Calu3 (cell line): ENCODE measurements around the gene MAPK8IP1. TPM values are rescaled to one million over a fixed set of nuclear protein-coding genes. Genes with fewer than 3 reads are reported as not detected.

Source experiments
- BruUV-seq: library from RNA; stranded (reverse); fragments of 400-500 nt; replicated peaks from 2 replicates; lab custom pipeline; 2021; lab: Mats Ljungman, UMichigan
- CTCF ChIA-PET: fragments of 300-600 bp; sonication (Branson Sonifier 250); formaldehyde crosslinking; loops from one replicate; lab custom pipeline; 2022; ENCODE audit warnings: antibody characterized with exemption; lab: Charles Lee
- DNase-seq: peaks from one replicate; pipeline ENCODE4 v3.0.0; 2022
- H3K27ac Mint-ChIP-seq: one replicate; pipeline ENCODE4 v1.8.0; 2022; ENCODE audit warnings: mixed read lengths; ENCODE audit not compliant: unreplicated experiment
- H3K27me3 Mint-ChIP-seq: one replicate; pipeline ENCODE4 v1.8.0; 2022; ENCODE audit warnings: mixed read lengths; ENCODE audit not compliant: unreplicated experiment
- H3K36me3 Mint-ChIP-seq: one replicate; pipeline ENCODE4 v1.8.0; 2022; ENCODE audit warnings: mild to moderate bottlenecking, moderate library complexity, mixed read lengths; ENCODE audit not compliant: insufficient read depth, unreplicated experiment
- H3K4me1 Mint-ChIP-seq: one replicate; pipeline ENCODE4 v1.8.0; 2022; ENCODE audit warnings: mild to moderate bottlenecking, low read depth, mixed read lengths; ENCODE audit not compliant: unreplicated experiment
- H3K4me3 Mint-ChIP-seq: one replicate; pipeline ENCODE4 v1.8.0; 2022; ENCODE audit warnings: mild to moderate bottlenecking, low read depth, moderate library complexity, mixed read lengths; ENCODE audit not compliant: unreplicated experiment
- H3K9me3 Mint-ChIP-seq: one replicate; pipeline ENCODE4 v1.8.0; 2022; ENCODE audit warnings: low read depth, mixed read lengths; ENCODE audit not compliant: unreplicated experiment
- intact Hi-C: fragments of 100-400 bp; cut with micrococcal nuclease; formaldehyde crosslinking; loops from one replicate; pipeline ENCODE4 v1.10.0; 2022; ENCODE audit not compliant: unreplicated experiment
- total RNA-seq: library from RNA; stranded (reverse); gene quantifications from 2 replicates; pipeline ENCODE4 v1.2.3, GENCODE V29; 2022
- TF ChIP-seq, protein P1 (sequence below): fragments of 200-600 bp; IDR thresholded peaks from one replicate; pipeline ENCODE4 v1.8.0; 2022; ENCODE audit warnings: antibody characterized with exemption; ENCODE audit not compliant: unreplicated experiment

Gene MAPK8IP1
- total RNA-seq, 1 experiment from 2014 or later = 4.1 TPM

DNA sequence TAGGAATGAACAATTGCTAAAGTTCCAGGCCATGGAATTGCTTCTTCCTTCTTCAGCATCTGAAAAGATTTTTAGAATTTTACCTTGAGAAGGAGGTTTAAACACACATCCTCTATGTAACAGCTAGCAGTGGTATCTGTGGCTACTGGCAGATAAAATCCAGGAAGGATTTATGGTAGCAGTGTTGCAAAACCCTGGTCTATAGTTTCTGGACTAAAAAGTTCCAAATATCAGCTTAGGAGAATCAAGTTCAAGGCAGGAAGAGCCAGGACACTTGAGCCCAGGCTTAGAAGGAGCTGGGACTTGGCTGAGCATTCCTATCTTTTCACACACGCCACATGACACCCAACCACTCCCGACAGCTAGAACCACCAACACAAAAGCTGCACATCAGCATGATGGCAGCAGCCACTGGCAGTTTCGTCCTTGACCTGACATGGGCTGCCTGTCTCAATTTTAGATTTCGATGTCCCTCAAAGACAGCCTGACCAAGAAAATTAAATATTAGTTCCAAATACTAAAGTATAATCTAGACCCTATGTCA, 51.1 kb downstream of the MAPK8IP1 start:
- H3K4me3 Mint-ChIP-seq = no peak overlapping the region
- H3K27ac Mint-ChIP-seq = no peak overlapping the region
- CTCF ChIA-PET = no interaction called here
- intact Hi-C loops = no loop called here
- H3K36me3 Mint-ChIP-seq = peaks cover 6% of the 10 kb centered on the region
- no peaks in the 10 kb centered on the region for H3K4me1 Mint-ChIP-seq
- BruUV-seq = no TSS peak
- no peak for DNase-seq
- TF ChIP-seq, protein P1, sequence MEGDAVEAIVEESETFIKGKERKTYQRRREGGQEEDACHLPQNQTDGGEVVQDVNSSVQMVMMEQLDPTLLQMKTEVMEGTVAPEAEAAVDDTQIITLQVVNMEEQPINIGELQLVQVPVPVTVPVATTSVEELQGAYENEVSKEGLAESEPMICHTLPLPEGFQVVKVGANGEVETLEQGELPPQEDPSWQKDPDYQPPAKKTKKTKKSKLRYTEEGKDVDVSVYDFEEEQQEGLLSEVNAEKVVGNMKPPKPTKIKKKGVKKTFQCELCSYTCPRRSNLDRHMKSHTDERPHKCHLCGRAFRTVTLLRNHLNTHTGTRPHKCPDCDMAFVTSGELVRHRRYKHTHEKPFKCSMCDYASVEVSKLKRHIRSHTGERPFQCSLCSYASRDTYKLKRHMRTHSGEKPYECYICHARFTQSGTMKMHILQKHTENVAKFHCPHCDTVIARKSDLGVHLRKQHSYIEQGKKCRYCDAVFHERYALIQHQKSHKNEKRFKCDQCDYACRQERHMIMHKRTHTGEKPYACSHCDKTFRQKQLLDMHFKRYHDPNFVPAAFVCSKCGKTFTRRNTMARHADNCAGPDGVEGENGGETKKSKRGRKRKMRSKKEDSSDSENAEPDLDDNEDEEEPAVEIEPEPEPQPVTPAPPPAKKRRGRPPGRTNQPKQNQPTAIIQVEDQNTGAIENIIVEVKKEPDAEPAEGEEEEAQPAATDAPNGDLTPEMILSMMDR = no peak
- no peaks in the 10 kb centered on the region for H3K27me3 Mint-ChIP-seq
- H3K9me3 Mint-ChIP-seq = no peaks in the 10 kb centered on the region

- H3K9me3 Mint-ChIP-seq = no peaks in the 10 kb centered on the region
- TF ChIP-seq, protein P1 = no peak
- CTCF ChIA-PET = no interaction called here
- intact Hi-C loops = no loop called here
- no peaks in the 10 kb centered on the region for H3K27me3 Mint-ChIP-seq
- H3K27ac Mint-ChIP-seq = no peak overlapping the region
- BruUV-seq = no TSS peak
- no peak for DNase-seq
- H3K4me3 Mint-ChIP-seq = no peak overlapping the region
- H3K4me1 Mint-ChIP-seq = no peaks in the 10 kb centered on the region
- H3K36me3 Mint-ChIP-seq = peaks cover 4% of the 10 kb centered on the region
Observed at GRCh38 chr11:45937916-45938315, 52.5 kb downstream of the MAPK8IP1 start.

DNA sequence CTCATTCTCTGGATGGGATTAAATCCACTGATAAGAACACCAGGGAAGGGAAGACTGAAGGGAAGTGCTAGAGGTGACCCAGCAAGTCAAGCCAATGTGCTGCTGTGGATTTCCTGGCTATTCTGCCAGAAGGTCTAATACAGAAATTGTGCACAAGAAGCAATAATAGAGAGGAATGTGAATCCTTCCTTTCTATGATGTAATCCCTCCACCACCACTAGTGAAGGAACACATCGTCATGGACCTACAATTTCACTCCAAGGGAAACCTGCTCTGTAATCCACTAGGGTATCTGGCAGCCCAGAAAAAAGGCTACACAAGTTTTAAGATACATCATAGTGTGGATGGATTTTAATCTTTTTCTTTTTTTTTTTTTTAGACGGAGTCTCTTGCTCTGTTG, 54.4 kb downstream of the MAPK8IP1 start:
- DNase-seq = no peak
- Mint-ChIP-seq H3K27me3 (no peaks in the 10 kb centered on the region), H3K36me3 (no peaks in the 10 kb centered on the region), H3K4me1 (no peaks in the 10 kb centered on the region), H3K27ac (no peak overlapping the region), H3K9me3 (no peaks in the 10 kb centered on the region), H3K4me3 (no peak overlapping the region)
- intact Hi-C loops = no loop called here
- no TSS peak for BruUV-seq
- CTCF ChIA-PET = no interaction called here
- TF ChIP-seq, protein P1 = no peak

- BruUV-seq = no TSS peak
- Mint-ChIP-seq H3K27me3 (no peaks in the 10 kb centered on the region), H3K4me1 (no peaks in the 10 kb centered on the region), H3K9me3 (no peaks in the 10 kb centered on the region), H3K27ac (no peak overlapping the region), H3K36me3 (no peaks in the 10 kb centered on the region), H3K4me3 (no peak overlapping the region)
- CTCF ChIA-PET = interaction anchor here (0.5 kb wide), 1 partner anchor 529 kb away, joined by 4 read pairs; no protein-coding TSS in a partner anchor
- DNase-seq = no peak
- intact Hi-C loops = no loop called here
- TF ChIP-seq, protein P1 = no peak
Observed at GRCh38 chr11:45941285-45941684, 55.8 kb downstream of the MAPK8IP1 start.
